Panc1 (cell line): Measurements from ENCODE around the gene CD9. TPM values are rescaled to one million over a fixed set of nuclear protein-coding genes. Genes with fewer than 3 reads are reported as not detected.

Experiments
- ATAC-seq: fragments of 200-7000 bp; cut with Tn5 transposase; 2 replicates; pipeline ENCODE4 v1.9.1; 2020; ENCODE audit warnings: mild to moderate bottlenecking, moderate library complexity
- BruUV-seq: library from RNA; stranded (reverse); fragments of 400-500 nt; replicated peaks from 2 replicates; lab custom pipeline; 2021; lab: Mats Ljungman, UMichigan
- CTCF ChIA-PET: fragments of 300-600 bp; sonication (Branson Sonifier 250); formaldehyde crosslinking; loops from one replicate; lab custom pipeline; 2022; ENCODE audit warnings: antibody characterized with exemption; lab: Charles Lee
- POLR2A ChIA-PET: fragments of 300-600 bp; sonication (Branson Sonifier 250); formaldehyde crosslinking; loops from one replicate; lab custom pipeline; 2022; ENCODE audit warnings: antibody characterized with exemption; lab: Charles Lee
- DNase-seq: peaks from one replicate; pipeline ENCODE4 v3.0.0-alpha.2; 2010; ENCODE audit warnings: low read depth, low spot score
- H3K27ac ChIP-seq: 2 replicates; pipeline ENCODE4 v1.5.1; 2011; ENCODE audit warnings: mild to moderate bottlenecking, low read length, inconsistent platforms
- H3K27me3 ChIP-seq: fragments of 200-500 bp; sonication (Bioruptor generic); 2 replicates; pipeline ENCODE4 v1.6.0; 2014; ENCODE audit warnings: low read length, inconsistent platforms; ENCODE audit not compliant: control insufficient read depth, insufficient read depth
- H3K36me3 ChIP-seq: fragments of 200-500 bp; sonication (Bioruptor generic); 2 replicates; pipeline ENCODE4 v1.5.1; 2014; ENCODE audit warnings: inconsistent platforms, mild to moderate bottlenecking, low read length, moderate library complexity; ENCODE audit not compliant: control insufficient read depth, insufficient read depth
- H3K4me1 ChIP-seq: 2 replicates; pipeline ENCODE4 v1.5.1; 2011; ENCODE audit warnings: inconsistent platforms, mild to moderate bottlenecking, low read length, moderate library complexity; ENCODE audit not compliant: control insufficient read depth, insufficient read depth
- H3K4me3 ChIP-seq, 2 experiments: 2 replicates each; pipeline ENCODE4 v1.5.1; 2011 to 2012; ENCODE audit warnings: low read depth in 2 of 2, low read length in 2 of 2, mild to moderate bottlenecking in 2 of 2, inconsistent platforms in 1 of 2, moderate library complexity in 1 of 2
- H3K9me3 ChIP-seq: fragments of 200-500 bp; sonication (Bioruptor generic); 2 replicates; pipeline ENCODE4 v1.5.1; 2014; ENCODE audit warnings: low read depth, mild to moderate bottlenecking, inconsistent platforms, low read length, moderate library complexity; ENCODE audit not compliant: control insufficient read depth, insufficient read depth
- CTCF ChIP-seq: fragments of 450-650 bp; IDR thresholded peaks from 2 replicates; pipeline ENCODE4 v1.5.1; 2017; ENCODE audit warnings: mild to moderate bottlenecking
- POLR2AphosphoS5 ChIP-seq: IDR thresholded peaks from 2 replicates; pipeline ENCODE4 v1.6.1; 2012; ENCODE audit warnings: mild to moderate bottlenecking, low read depth, low read length, moderate library complexity
- REST ChIP-seq, 2 experiments: IDR thresholded peaks; 2 replicates each; pipeline ENCODE4 v1.6.1; 2011 to 2012; ENCODE audit warnings: low read depth in 2 of 2, control low read depth in 1 of 2, low read length in 1 of 2, mild to moderate bottlenecking in 1 of 2, moderate library complexity in 1 of 2; ENCODE audit not compliant: insufficient read depth in 1 of 2
- SIN3A ChIP-seq: IDR thresholded peaks from 2 replicates; pipeline ENCODE4 v1.6.1; 2012; ENCODE audit warnings: low read depth, mild to moderate bottlenecking, low read length, moderate library complexity, borderline replicate concordance; ENCODE audit not compliant: insufficient read depth
- TCF7L2 ChIP-seq: IDR thresholded peaks from 2 replicates; pipeline ENCODE4 v1.6.1; 2011; ENCODE audit warnings: mild to moderate bottlenecking, low read depth, low read length, inconsistent platforms
- in situ Hi-C: cut with HindIII; loops from 2 replicates; pipeline ENCODE4 v1.10.0; 2016; ENCODE audit warnings: low sequenced_read_pairs, low pct_unique_long_range_greater_than_20kb
- intact Hi-C: fragments of 100-400 bp; cut with micrococcal nuclease; formaldehyde crosslinking; loops from one replicate; pipeline ENCODE4 v1.10.0; 2022; ENCODE audit not compliant: unreplicated experiment
- total RNA-seq: library from RNA; stranded (reverse); gene quantifications from one replicate; pipeline ENCODE4 v1.2.1, GENCODE V29; 2021; ENCODE audit not compliant: unreplicated experiment

Gene CD9
- total RNA-seq, 1 experiment from 2014 or later = 103 TPM

- TF ChIP-seq TCF7L2 = no peak
- no peak for TF ChIP-seq CTCF
- TF ChIP-seq SIN3A = no peak
- TF ChIP-seq POLR2AphosphoS5 = no peak
- no peak for TF ChIP-seq REST (IDR thresholded peaks at IDR 0.05; ENCODE audit: insufficient read depth in 1 of 2, low read depth in 2 of 2, low read length in 1 of 2)
- Histone ChIP-seq H3K27ac (no peak overlapping the region), H3K4me3 (no peak overlapping the region), H3K36me3 (no peaks in the 10 kb centered on the region), H3K9me3 (no peaks in the 10 kb centered on the region), H3K27me3 (no peaks in the 10 kb centered on the region), H3K4me1 (no peaks in the 10 kb centered on the region; the same call in 1 of the 2 replicates)
- POLR2A ChIA-PET = no interaction called here
- CTCF ChIA-PET = no interaction called here
- in situ Hi-C loops (no loop called here), intact Hi-C loops (no loop called here)
- no TSS peak for BruUV-seq
- ATAC-seq = peak; percentile 81
- DNase-seq = no peak
Observed at GRCh38 chr12:6180268-6181051, 19.7 kb upstream of the CD9 start.

GRCh38 chr12:6181166-6181565 is 19.0 kb upstream of the CD9 start:
- H3K27me3 ChIP-seq = no peaks in the 10 kb centered on the region
- no peaks in the 10 kb centered on the region; the same call in 1 of the 2 replicates for H3K4me1 ChIP-seq
- no peaks in the 10 kb centered on the region for H3K9me3 ChIP-seq
- CTCF ChIA-PET = no interaction called here
- no TSS peak for BruUV-seq
- in situ Hi-C loops = no loop called here
- POLR2A ChIA-PET = no interaction called here
- intact Hi-C loops = no loop called here
- no peak for DNase-seq
- ATAC-seq = no peak
- no peak overlapping the region for H3K4me3 ChIP-seq
- H3K27ac ChIP-seq = no peak overlapping the region
- TF ChIP-seq REST (IDR thresholded peaks at IDR 0.05; ENCODE audit: insufficient read depth in 1 of 2, low read depth in 2 of 2, low read length in 1 of 2) (no peak), CTCF (no peak), SIN3A (no peak), POLR2AphosphoS5 (no peak), TCF7L2 (no peak)
- no peaks in the 10 kb centered on the region for H3K36me3 ChIP-seq
